GM19099 (cell line): ENCODE data around the gene SLC8A3.

Experiments used
- POLR2A ChIP-seq: IDR thresholded peaks from 3 replicates; pipeline ENCODE4 v1.6.1; 2011; ENCODE audit warnings: low read depth; ENCODE audit not compliant: insufficient read length; ENCODE audit errors: extremely low read depth

Gene SLC8A3

DNA sequence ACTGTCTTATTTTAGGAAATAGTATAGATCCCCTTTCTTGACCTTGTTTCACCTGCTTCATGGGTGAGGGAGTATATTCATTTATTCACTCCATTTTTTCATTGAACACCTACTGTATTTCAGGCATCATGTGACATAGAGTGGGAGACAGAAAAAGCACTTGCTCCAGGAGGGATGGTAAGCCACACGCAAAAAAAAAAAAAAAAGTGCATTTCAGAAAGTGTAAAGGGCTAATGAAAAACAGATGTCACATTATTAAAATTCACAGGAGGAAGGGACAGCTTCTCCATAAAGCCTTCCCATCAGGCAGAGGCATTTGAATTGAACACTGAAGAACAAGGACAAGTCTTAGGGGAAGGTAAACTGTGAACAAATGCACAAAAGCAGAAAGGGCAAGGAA, 7.5 kb downstream of the SLC8A3 start:
- no peak for TF ChIP-seq POLR2A

DNA sequence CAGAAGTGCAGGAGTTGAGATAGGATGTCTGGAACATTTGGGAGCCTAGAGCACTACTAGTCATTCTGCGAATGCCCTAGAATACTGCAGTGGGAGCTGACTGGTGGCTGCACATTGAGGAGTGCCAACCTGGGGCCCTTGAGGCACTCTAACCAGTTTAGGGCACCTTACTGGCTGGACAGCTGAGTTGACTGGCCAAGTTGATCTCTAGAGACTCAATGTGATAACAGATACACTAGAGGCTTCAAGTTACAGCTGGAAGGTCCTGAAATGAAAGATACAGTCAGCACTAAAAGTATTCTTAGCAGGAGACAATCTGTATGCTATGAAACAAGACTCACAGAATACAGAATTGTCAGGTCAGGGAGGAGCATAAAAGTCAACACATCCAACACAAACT, 8.0 kb downstream of the SLC8A3 start:
- TF ChIP-seq POLR2A, result no peak

DNA sequence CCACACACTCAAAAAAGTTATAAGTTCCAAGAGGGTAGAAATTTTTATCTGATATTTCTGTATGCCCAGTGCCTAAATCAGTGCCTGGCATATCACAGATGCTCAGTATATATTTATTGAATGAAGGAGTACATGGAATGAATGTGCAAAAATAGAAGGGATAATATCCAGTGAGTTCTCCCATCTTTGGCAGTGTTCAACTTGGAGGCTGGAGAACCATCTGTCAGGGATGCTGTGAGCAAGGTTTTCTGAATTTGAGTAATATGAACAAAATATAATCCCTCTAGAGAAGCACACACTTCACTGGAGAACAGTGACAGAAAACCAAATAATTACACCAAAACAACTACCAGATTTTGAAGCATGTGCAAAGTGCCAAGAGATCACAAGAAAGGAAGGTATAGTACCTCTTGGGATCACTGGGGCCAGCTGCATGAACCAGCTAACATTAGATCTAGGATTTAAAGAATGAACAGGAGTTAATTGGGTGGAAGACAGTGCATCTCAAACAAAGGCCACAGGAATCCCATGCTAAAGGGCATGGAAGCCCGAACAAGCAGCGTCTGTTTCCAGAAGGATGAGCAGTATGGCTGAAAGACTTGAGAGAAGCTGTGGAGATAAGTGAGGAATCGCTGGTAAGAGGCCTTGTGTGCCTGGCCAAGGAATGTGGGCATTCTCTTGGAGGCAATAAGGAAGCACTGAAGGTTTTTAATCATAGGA, 11.5 kb downstream of the SLC8A3 start:
- no peak for TF ChIP-seq POLR2A

DNA sequence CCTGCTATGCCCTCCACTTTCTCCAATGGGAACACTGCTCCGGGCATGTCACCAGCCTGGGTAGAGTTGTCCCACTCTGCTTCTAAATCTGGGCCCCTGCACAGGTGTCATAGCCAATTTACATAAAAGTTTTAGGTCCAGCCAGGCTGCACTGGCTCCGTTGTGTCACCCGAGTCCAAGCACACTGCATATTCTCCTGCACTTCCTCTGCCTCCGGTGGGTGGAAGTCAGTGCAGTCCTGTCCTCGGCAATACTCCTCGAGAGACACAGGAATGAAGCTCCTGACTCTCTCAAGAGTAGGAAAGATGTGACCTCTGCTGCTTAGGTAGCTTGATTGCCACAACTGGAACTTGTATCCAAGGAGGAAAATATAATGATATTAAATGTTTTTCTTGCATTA, 15.2 kb downstream of the SLC8A3 start:
- no peak for TF ChIP-seq POLR2A

DNA sequence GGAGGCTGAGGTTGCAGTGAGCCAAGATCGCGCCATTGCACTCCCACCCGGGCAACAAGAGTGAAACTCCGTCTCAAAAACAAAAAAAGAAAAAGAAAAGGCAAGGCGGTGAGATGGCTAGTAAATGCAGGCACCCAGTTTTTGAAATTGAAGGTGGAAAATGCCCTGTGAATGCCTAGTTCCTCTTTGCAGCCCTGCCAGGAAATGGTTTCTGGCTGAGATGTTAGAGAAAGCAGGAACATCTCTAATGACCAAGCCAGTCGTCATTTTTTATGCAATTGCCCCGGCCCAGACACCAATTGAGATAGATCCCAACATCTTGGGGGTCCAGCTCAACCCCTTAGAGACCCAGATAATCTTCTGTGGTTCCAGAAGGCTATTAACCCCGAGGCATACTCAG, 17.0 kb downstream of the SLC8A3 start:
- no peak for TF ChIP-seq POLR2A

DNA sequence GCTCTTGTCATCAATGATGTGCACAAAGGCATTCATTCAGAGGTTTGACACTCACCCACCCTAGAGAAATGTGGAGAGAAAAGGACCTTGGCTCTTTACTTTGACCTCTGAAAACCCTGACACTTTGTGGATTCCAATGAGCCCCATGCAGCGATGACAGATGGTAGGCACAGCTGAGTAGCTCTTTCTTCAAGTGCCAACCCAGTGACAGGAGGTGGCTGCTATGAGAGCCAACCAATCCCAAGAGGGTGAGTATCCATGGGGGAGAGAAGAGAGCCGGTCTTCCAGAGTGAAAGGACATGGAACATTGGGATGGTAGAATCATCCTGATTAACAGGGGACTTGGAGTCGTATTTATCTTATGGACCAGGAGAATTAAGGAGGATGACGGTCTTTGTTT, 17.8 kb downstream of the SLC8A3 start:
- TF ChIP-seq POLR2A, result no peak

DNA sequence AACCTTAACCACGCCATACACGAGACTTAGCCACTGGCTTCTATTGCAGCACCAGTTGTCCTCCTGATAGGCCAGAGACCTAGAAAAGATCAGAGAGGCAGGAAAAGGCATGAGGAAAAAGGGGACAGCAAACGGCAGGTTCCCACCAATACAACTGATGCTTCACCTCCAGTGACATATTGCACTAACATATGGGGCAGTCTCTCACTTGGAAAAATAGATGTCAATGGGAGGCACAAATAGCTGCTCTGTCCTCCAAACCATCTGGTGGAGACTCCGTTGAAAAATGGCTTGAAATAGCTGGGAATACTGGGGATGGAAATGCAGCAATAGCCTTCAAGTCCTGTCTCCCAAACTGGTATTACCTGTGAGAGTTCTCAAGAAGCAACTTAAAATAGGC, 20.3 kb downstream of the SLC8A3 start:
- TF ChIP-seq POLR2A, result no peak

DNA sequence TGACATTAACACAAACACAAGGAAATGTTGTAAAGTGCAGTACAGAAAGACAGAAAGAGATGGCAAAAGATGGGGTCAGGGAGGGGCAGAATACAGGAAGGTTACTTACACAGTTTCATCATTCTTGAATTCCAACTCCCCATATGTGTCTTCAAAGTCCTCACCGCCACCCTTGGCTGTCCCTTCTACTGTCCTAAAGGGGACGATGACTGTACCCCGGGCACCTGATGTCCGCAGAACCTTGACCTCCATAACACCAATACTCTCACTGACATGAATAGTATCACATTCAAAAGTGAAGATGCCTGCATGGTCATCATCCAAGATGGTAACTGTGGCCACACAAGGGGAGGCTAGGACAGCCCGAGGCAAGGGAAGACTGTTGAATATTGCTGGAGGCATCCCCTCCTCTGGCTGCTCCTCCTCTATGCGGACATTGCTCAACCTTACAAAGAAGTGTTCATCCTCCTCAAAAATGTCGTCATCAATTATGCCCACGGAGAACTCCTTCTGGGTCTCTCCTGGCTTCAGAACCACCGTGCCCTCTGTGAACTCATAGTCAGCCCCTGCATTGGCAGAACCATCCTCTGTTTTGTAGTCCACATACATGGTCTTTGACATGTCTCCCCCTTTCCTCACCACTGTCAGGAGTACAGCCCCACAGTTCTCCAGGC, 22.1 kb downstream of the SLC8A3 start:
- no peak for TF ChIP-seq POLR2A

DNA sequence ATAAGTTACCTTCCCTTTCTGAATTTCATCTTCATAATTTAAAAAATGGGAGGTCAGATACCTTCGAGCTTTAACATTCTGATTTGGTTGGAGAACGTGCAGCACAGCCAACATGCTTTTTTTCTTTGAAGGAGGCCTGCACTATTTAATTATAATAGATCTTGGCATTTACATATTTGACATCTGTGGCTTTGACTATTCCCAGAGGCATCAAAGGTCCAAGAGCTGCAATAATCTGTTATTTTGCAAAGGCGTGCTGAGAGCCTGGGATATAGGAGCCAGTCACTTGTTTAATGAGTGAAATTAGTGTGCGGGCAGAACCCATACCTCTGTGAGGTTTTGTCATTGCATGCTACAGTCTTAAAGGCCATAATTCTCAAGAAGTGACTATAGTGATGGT, 26.4 kb downstream of the SLC8A3 start:
- no peak for TF ChIP-seq POLR2A

DNA sequence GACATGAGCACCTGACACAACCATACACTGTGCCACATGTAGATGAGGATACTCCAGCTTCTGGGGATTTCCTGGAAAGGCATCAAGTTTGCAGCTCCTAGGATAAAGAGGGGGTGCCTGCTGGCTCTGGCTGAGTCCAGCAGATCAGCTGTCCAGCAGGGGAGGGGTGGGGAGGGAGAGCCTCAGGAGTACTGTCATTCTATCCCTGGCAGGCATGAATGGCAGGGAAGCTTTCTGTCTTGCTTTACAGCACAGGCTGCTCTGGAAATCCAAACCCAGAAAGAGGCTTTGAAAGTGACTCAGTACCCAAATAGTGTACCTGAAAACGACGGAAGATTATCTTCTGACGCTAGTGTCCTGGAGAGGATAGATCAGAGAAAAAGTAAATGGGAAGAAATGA, 32.2 kb downstream of the SLC8A3 start:
- TF ChIP-seq POLR2A, result no peak

DNA sequence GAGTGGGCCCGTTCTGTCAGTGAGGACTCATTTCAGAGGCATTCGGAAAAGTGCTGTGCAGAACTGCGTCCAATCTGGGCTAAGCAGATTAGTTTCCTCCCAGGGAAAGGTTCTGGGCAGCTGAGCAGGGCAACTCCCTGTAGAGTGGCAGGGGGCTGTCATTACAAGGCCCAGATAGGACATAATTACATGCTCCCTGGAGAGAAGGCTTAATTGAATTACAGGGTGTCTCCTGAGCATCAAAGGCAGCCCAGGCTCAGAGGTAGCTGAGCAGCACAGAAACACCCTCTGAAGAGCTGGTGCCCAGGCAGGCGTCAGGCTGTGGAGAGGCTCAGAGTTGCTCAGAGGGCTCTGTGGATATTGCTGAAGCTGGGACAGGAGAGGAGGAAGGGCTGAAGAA, 36.0 kb downstream of the SLC8A3 start:
- no peak for TF ChIP-seq POLR2A

DNA sequence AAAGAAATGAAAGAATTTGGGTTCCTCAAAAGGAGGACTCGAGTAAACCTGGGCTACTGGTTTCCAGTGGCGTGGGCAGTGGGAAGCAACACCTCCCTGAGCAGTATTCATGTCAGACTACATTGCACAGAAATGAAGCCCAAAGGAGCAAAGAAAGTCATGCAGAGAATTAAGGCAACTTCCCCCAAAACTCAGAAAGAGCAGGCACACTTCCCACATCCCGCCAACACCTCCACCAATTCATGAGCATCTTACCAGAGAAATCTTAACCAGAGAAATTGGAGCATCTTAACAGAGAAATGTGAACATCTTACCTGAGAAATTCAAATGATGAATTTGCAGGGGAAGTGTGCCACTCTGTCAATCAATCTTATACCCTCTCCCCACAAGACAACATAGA, 36.7 kb downstream of the SLC8A3 start:
- TF ChIP-seq POLR2A, result no peak

DNA sequence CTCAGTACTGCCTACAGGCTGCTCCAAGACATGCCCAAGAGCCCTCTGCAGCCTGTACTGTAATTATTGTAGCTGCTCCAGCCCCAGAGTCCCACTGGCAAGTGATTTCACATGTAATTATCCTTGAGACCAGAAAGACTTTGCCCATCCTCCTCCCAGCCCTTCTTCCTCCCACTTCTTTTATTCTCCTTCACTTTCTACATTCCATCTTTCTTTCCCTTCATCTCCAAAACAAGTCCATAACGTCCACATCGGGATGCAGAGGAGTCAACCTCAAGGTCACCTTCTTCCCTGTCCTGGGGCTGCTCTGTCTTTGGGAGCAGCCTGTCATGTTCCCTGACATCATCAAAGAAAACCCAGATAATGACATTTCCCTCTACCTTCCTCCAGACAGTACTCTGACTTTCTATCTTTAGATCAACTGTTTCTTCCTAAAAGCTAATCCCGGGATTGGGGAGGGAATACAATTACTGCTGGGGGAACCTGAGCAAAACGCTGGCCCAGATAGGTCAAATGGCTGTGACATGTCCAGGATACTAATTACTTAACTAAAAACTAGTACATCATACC, 39.1 kb downstream of the SLC8A3 start:
- TF ChIP-seq POLR2A, result no peak

DNA sequence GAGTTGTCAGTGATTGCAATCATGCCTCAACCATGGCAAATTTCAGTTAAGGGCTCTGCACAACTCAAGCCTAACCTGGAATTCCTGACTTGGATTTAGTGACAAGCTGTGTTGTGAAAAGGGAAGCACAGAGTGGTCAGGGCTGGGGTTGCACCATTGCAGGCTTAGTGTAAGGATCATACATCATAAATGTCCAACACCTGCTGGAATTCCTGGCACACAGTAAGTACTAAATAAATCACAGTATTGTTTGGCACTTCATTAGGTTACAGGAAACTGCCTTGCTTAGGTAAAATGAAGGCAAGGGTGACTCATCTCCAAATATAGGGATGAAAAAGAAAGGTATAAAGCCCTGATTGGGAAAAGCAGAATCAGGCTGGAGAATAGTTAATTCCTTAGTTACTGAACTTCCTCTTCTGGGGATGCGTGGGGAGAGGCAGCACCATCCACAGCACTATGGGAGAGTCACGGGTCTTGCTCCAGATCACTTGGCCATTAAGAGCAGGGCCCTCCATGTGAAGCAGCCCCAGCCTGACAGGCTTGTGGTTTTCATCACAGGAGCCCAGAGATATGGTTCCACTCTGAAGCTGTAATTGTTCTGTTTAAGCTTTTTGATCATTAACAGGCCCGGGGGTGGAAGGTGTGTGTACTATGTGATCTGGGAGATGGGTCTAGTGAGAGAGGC, 39.7 kb downstream of the SLC8A3 start:
- no peak for TF ChIP-seq POLR2A

DNA sequence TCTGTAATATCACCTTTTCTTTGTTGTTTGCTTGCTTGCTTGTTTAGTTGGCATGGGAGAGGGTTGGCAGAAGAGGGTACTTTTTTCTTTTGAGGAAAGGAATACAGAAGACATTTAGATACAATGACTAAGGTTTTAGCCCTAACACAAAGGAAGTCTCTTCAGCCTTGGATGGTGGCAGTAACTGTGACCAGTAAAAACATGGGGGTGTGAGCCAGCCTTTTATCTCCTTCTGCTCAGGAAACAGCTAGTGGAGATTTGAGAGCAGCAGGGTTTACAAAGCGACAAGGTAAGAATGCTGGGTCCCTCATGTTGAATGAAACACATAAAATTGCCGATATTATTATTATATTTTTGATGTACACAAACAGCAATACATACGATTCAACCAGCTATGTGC, 40.4 kb downstream of the SLC8A3 start:
- TF ChIP-seq POLR2A, result no peak

DNA sequence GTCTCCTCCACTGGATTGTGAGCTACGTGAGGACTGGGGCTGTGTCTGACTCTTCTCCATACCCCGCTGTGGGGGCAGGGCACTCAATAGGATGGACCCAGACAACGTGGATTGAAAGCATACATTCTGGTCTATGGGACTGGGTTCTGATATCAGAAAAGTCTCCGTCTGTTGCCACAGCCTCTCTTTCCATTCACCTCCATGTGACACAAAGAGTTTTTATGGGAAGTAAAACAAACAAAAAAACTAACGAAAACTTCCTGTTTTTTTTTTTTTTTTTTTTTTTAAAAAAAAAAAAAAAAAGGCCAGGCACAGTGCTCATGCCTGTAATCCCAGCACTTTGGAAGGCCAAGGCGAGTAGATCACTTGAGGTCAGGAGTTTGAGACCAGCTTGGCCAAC, 44.7 kb downstream of the SLC8A3 start:
- no peak for TF ChIP-seq POLR2A
